ENCODE data around the gene TBC1D2B.

- TF ChIP-seq, protein P1, sequence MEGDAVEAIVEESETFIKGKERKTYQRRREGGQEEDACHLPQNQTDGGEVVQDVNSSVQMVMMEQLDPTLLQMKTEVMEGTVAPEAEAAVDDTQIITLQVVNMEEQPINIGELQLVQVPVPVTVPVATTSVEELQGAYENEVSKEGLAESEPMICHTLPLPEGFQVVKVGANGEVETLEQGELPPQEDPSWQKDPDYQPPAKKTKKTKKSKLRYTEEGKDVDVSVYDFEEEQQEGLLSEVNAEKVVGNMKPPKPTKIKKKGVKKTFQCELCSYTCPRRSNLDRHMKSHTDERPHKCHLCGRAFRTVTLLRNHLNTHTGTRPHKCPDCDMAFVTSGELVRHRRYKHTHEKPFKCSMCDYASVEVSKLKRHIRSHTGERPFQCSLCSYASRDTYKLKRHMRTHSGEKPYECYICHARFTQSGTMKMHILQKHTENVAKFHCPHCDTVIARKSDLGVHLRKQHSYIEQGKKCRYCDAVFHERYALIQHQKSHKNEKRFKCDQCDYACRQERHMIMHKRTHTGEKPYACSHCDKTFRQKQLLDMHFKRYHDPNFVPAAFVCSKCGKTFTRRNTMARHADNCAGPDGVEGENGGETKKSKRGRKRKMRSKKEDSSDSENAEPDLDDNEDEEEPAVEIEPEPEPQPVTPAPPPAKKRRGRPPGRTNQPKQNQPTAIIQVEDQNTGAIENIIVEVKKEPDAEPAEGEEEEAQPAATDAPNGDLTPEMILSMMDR (IDR thresholded peaks at IDR 0.05): no peak
- TF ChIP-seq POLR2A (IDR thresholded peaks at IDR 0.05): no peak
Measured at GRCh38 chr15:78018445-78018844, 59.1 kb downstream of the TBC1D2B start.

Measured in lower leg skin (tissue), 3 donors.